GM19452 (cell line): Measurements from ENCODE around the gene TPBGL.

Experiments used
- ATAC-seq: cut with Tn5 transposase; IDR thresholded peaks from one replicate; pipeline ENCODE4 v1.9.1; 2021; ENCODE audit not compliant: unreplicated experiment

TPBGL gene

GRCh38 chr11:75240311-75241035, at the start of gene TPBGL:
Gene TPBGL (plus strand): TSS chr11:75240774. CDS start chr11:75241050, 276 bp downstream.
- ATAC-seq: no peak

GRCh38 chr11:75191330-75191717, 49.2 kb upstream of the TPBGL start:
- ATAC-seq: no peak

- ATAC-seq: no peak
These were observed 47.3 kb upstream of the TPBGL start for GRCh38 chr11:75193271-75193670.

- no peak for ATAC-seq
These were observed 46.9 kb upstream of the TPBGL start for GRCh38 chr11:75193711-75194110.

- no peak for ATAC-seq
These were observed 46.4 kb upstream of the TPBGL start for GRCh38 chr11:75194147-75194546.

- no peak for ATAC-seq
These were observed 45.2 kb upstream of the TPBGL start for GRCh38 chr11:75195167-75195962.

GRCh38 chr11:75196426-75196825, 44.1 kb upstream of the TPBGL start:
- no peak for ATAC-seq

GRCh38 chr11:75197512-75198277, 42.9 kb upstream of the TPBGL start:
- ATAC-seq: no peak

- no peak for ATAC-seq
These were observed 42.1 kb upstream of the TPBGL start for GRCh38 chr11:75198278-75198973.

GRCh38 chr11:75199412-75199955, 41.1 kb upstream of the TPBGL start:
- ATAC-seq: no peak

GRCh38 chr11:75200051-75200450, 40.5 kb upstream of the TPBGL start:
- ATAC-seq: no peak

GRCh38 chr11:75200531-75200930, 40.0 kb upstream of the TPBGL start:
- ATAC-seq: no peak

- ATAC-seq: no peak
These were observed 38.8 kb upstream of the TPBGL start for GRCh38 chr11:75201771-75202170.

GRCh38 chr11:75202195-75202594, 38.4 kb upstream of the TPBGL start:
- ATAC-seq: no peak

GRCh38 chr11:75203138-75203537, 37.4 kb upstream of the TPBGL start:
- ATAC-seq: no peak

GRCh38 chr11:75203641-75204011, 36.9 kb upstream of the TPBGL start:
- ATAC-seq: no peak

- no peak for ATAC-seq
These were observed 36.4 kb upstream of the TPBGL start for GRCh38 chr11:75204012-75204674.

- ATAC-seq: peak; percentile 91
These were observed 35.6 kb upstream of the TPBGL start for GRCh38 chr11:75204685-75205563.

- ATAC-seq: no peak
These were observed 35.0 kb upstream of the TPBGL start for GRCh38 chr11:75205564-75206020.
